HG03097 (cell line): Measurements from ENCODE around the gene POMGNT1.

ENCODE experiments used
- ATAC-seq: cut with Tn5 transposase; IDR thresholded peaks from one replicate; pipeline ENCODE4 v1.9.1; 2021; ENCODE audit not compliant: unreplicated experiment, low FRiP score

POMGNT1 gene

GRCh38 chr1:46159516-46159915 is 38.7 kb downstream of the POMGNT1 start:
- no peak for ATAC-seq

DNA sequence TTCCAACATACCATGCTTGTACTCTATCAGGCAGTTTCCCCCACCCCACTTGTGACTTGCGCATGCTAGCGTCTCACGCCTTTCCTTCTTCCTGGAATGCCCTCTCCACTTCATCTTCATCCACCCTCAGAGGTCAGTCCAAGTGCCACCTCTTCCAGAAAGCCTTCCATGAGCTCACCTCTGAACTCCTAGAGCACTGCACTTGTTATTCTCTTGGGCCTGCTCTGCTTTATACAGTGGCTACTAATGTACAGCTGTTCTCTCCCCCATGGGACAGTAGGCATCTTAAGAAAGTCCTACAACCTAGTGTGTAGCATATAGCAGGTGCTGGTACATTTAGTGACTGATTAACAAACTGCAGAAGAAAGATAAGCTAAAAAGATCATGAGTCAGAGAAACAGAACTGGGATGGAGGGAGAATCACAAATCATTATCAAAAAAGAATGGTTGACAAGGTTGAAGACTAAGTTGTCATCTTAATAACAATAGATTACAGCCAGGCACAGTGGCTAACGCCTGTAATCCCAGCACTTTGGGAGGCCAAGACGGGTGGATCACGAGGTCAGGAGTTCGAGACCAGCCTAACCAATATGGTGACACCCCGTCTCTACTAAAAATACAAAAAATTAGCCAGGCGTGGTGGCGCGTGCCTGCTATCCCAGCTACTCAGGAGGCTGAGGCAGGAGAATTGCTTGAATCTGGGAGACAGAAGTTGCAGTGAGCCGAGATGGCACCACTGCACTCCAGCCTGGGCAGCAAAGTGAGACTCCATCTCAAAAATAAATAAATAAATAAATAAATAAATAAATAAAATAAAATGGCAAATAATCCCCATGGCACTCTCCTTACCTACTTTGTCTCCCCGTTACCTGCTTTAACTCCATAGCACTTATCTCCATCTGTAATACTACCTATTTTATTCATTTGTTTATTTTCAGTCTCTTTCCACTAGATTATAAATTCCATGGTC is 39.6 kb downstream of the POMGNT1 start:
- peak; percentile 78 for ATAC-seq

DNA sequence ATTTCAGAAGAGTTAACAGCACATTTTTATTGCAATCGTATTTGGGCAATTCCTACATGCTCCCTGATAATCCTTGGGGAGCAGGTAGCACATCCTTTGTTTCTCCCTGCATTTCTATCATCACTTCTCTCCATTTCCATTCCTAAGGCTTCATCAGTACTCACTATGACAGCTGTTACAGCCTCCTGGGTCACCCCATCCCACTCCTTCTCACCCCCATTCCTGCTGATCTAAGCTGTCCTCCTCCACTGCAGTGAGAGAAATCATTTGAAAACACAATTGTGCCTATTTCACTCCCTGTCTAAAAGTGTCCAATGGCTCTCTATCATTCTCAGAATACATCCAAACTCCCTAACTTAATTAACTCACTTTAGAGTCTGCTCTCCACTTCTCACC is 40.3 kb downstream of the POMGNT1 start:
- ATAC-seq, result no peak

DNA sequence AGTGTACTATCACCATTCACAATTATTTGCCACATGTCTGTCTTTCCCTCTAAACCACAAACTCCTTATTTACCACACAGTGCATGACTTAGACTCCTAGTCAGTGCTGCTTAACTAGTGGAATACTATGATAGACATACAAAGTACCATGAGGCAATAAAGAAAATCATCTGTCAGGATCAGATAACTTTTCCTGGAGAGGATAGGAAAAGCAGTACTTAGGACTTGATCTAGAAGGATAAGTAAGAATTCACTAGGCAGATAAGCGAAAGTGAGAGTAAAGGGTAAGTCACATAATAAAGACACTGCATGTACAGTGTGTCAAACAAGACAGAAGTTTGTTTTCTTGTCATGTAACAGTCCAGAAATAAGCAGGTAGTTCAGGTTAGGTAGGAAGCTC is 44.5 kb downstream of the POMGNT1 start:
- no peak for ATAC-seq

- no peak for ATAC-seq
These were observed 45.0 kb downstream of the POMGNT1 start for GRCh38 chr1:46153228-46153627.

- no peak for ATAC-seq
These were observed 46.2 kb downstream of the POMGNT1 start for GRCh38 chr1:46152016-46152415.

- no peak for ATAC-seq
These were observed 48.1 kb downstream of the POMGNT1 start for GRCh38 chr1:46150085-46150484.

DNA sequence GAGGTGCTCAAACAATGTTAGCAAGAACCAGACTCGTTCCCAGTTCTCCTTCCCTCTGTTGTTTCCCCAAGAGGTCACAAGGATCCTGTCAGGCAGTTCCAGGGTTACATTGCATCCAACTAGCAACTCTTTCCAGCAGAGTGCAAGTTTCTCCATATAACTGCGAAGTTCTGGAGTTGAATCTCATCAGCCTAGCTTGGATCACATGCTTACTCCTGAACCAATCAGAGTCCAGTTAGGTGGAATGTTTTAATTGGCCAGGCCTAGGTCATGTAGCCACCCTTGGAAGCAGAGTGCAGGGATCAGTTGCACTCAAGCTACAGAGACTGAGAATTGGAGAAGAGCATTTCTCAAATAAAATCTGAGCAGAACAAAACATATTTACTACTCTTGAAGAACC is 49.9 kb downstream of the POMGNT1 start:
- ATAC-seq, result no peak
